ENCODE measurements around the gene STX11.

STX11 gene

GRCh38 chr6:144232832-144233230 is 82.5 kb downstream of the STX11 start:
- no peak overlapping the region for H3K4me3 ChIP-seq (ENCODE audit: low read depth, low read length)
- TF ChIP-seq, protein P1, sequence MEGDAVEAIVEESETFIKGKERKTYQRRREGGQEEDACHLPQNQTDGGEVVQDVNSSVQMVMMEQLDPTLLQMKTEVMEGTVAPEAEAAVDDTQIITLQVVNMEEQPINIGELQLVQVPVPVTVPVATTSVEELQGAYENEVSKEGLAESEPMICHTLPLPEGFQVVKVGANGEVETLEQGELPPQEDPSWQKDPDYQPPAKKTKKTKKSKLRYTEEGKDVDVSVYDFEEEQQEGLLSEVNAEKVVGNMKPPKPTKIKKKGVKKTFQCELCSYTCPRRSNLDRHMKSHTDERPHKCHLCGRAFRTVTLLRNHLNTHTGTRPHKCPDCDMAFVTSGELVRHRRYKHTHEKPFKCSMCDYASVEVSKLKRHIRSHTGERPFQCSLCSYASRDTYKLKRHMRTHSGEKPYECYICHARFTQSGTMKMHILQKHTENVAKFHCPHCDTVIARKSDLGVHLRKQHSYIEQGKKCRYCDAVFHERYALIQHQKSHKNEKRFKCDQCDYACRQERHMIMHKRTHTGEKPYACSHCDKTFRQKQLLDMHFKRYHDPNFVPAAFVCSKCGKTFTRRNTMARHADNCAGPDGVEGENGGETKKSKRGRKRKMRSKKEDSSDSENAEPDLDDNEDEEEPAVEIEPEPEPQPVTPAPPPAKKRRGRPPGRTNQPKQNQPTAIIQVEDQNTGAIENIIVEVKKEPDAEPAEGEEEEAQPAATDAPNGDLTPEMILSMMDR (IDR thresholded peaks at IDR 0.05; ENCODE audit: low read depth, low read length) = no peak
- no peak for DNase-seq (ENCODE audit: low read depth, low spot score)
- in situ Hi-C loops (cut with HindIII; ENCODE audit: low sequenced_read_pairs) = no loop called here

GRCh38 chr6:144234399-144234798 is 84.1 kb downstream of the STX11 start:
- no peak overlapping the region for H3K4me3 ChIP-seq (ENCODE audit: low read depth, low read length)
- in situ Hi-C loops (cut with HindIII; ENCODE audit: low sequenced_read_pairs) = no loop called here
- no peak for DNase-seq (ENCODE audit: low read depth, low spot score)
- TF ChIP-seq, protein P1 (IDR thresholded peaks at IDR 0.05; ENCODE audit: low read depth, low read length) = no peak

- in situ Hi-C loops (cut with HindIII; ENCODE audit: low sequenced_read_pairs) = no loop called here
- TF ChIP-seq, protein P1 (IDR thresholded peaks at IDR 0.05; ENCODE audit: low read depth, low read length) = no peak
- H3K4me3 ChIP-seq (ENCODE audit: low read depth, low read length) = no peak overlapping the region
- no peak for DNase-seq (ENCODE audit: low read depth, low spot score)
These were observed 84.6 kb downstream of the STX11 start for GRCh38 chr6:144234935-144235334.

Measured in astrocyte of the spinal cord (primary cell).